ENCODE results near the gene NRXN2.
"Not testable (repeated sequence)": the region's sequence is repeated elsewhere in the genome, so short reads cannot be mapped to it uniquely, and the experiment has no call there.

NRXN2 gene

DNA sequence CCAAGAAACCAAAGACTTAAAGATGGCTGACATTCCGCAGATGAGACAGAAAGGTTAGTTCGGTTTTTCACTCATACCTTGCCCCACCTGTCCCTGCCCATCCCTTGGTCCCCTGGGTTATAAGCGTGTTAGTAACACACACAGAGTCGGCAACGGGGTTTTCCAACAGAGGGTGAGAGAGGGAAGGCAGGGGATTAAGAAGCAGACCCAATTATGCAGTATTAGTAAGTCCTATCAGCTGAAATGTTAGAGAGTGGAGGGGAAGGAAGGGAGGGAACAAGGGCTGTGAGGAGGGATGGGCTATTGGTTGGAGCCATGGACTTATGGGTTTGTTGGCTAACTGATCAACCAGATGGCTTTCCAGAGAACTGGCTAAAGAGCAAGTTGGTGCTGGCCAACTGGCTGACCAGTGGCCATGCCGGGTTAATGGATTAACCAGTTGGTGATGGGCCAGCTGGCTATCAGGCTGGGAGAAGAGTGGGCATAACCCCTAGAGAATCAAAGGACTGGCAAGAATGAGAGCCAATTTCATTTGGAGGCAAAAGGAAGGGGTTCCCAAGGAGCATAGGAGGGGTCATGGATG, 45.5 kb downstream of the NRXN2 start:
- DNase-seq (ENCODE audit: low read depth in 2 of 3, low spot score in 2 of 3), result no peak

DNA sequence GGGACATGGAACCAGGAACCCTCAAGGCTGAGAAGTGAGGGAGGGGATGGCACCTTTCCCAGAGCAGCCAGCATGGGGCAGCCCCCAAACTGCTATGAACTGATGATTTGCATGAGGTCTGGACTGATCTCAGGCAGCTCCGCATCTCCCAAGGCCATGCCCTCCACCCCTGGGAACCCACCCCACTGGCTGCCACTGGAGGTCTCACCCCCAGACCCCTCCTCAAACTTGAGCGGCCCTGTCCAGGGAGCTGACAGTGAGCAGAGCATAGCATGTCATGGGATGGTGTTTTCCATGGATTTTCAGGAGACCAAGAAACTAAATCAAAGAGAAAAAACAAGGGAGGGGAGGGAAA, 46.8 kb downstream of the NRXN2 start:
- no peak for DNase-seq (ENCODE audit: low read depth in 2 of 3, low spot score in 2 of 3)

DNA sequence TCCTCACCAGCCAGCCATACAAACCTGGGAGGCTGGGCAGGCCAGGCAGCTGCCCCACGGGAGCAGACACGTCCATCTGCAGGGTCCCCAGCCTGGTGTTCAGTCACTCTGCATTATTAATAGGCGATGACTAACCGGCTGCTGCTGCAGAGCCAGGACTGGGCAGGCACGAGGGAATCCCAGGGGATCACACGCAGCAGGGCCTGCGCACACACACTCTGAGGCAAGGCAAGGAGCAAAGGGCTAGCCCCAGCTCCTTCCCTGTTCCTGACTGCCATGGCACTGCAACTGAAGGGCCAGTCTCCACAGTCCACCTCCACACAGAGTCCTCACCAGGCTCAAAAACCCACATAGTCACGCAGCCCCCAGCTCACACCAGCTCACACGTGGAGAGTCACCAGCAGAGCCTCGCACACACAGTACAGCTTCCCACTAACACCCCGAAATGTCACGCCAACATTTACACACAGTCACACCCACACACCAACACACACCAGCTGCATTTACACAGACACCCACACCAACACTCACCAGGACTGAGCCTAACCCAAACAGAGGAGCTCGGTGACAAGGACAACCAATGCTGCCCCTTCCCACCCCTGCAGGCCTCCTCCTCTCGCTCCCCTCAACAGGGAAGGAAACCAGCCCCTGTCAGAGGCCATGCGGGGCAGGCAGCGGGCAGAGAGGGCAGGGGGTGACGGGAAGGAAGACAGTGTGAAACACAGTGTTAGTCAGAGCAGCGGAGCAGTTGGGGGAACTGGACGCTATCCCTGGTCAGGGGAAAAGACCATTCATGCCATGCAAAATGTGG, 47.3 kb downstream of the NRXN2 start:
- no peak for DNase-seq (ENCODE audit: low read depth in 2 of 3, low spot score in 2 of 3)

DNA sequence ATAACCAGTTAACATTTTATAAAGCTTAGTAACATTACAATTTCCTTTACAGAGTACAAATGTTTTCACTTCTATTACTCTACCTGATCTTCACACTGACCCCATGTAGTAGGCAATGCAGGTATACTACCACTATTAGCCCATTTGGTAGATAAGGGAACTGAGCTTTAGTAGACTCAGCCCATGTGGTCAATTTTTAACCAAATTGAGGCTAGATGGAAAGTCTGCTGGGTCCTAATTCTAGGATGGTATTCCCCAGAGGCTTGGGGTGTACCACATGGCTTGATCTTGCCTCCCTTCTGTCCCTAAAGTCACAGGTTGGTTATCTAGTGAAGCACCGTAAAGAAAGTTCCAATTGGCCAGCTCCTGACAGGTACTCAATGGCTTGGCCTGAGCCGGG, 48.2 kb downstream of the NRXN2 start:
- no peak for DNase-seq (ENCODE audit: low read depth in 2 of 3, low spot score in 2 of 3)

DNA sequence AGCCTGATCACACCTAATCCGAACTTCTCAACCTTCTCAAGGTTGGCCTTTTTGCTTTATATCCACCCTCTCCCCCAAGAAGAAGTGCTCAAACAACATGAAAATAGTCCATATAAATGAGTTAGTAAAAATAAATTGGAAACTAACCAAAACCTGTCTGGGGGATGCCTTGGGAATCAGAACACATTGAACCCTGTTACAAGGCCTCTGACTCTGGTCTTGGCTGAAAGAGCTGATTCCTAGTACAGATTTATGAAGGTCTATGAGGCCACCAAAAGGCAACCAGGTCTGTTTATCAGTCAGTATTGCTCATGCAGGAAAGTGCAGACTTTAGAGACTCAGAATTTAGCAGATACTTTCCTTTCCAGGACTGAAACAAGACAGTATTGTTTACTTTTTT, 49.7 kb downstream of the NRXN2 start:
- no peak for DNase-seq (ENCODE audit: low read depth in 2 of 3, low spot score in 2 of 3)

DNA sequence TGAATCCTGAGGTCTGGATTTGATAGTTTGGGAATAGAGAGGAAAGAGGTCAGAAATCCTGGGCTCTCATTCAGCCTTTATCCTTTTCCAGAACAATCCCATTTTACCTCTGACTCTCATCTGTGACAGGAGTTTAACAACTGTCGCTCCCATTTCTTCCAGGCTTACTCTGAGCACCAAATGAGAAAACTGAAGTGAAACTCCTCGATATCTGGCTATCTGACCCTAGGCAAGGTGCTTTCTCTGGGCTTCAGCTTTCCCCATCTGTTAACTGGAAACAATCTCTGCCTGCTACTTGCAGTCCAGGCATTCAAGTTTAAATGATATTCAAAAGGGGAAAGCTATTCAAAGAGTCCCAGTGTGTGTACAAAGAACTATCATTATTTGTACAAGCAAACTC, 50.1 kb downstream of the NRXN2 start:
- DNase-seq (ENCODE audit: low read depth in 2 of 3, low spot score in 2 of 3), result no peak

DNA sequence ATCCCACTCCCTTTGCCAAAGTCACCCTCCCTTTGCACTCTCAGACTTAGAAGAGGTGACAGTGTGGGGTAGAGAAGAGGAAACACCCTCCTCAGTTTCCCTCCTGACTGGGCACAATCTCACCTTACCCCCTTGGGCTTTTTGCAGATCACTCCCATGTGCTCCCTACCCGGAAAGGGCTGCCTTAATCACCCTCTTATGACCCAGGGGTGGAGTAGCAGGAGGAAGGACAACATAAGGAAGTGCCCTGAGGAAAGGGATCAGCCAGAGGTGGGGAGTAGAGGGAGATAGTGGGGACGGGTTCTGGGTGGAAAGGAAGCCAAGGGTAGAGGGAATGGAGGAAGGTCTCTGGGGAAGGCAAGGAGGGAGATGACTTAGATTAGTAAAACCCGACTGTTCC, 52.0 kb downstream of the NRXN2 start:
- no peak for DNase-seq (ENCODE audit: low read depth in 2 of 3, low spot score in 2 of 3)

DNA sequence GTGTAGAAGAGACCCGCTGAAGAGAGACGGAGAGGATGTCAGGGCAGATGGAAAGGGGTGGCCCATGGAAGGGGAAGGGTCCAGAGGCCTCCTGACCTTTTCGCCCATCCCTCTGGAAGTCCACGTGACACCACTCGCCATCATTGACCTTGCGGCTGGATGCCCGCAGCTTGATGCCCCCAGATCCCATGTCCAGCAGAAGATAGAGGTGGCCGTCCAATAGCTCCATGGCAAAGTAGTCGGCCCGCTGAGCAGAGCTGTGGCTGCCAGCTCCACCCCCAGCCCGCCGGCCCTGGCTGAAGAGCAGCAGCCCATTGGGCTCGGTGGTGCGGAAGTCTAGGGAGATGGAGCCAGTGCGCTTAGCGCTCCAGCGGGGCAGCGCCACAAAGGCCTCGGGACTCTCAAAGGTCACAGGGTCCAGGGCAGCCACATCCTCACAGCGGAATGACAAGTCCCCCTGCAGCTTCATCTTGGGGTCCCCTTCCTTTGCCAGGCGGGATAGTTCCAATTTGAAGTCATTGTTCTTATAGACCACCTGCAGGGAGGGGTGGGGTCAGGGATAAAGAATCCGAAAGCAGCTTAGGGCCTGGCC, 55.7 kb downstream of the NRXN2 start:
- DNase-seq (ENCODE audit: low read depth in 2 of 3, low spot score in 2 of 3), result no peak

DNA sequence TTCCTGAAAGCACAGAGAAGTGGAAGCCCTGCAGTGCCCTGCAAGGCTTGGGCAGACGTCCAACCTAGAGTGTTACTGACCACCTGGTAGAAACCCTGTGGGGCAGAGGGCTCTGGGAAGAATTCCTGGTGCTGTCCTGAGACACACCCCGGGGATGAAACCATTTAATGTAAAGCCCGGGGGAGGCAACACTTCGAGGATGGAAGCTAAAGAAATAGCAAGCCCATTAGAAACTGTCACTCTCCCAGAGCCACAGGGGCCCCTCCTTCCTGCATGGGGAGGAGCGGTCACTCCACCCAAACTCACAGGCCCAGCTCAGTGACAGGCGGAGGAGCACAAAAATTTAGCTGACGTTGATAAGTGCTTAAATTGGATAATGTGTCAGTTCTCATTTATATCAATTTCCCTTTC, 57.6 kb downstream of the NRXN2 start:
- DNase-seq (ENCODE audit: low read depth in 2 of 3, low spot score in 2 of 3), result no peak

DNA sequence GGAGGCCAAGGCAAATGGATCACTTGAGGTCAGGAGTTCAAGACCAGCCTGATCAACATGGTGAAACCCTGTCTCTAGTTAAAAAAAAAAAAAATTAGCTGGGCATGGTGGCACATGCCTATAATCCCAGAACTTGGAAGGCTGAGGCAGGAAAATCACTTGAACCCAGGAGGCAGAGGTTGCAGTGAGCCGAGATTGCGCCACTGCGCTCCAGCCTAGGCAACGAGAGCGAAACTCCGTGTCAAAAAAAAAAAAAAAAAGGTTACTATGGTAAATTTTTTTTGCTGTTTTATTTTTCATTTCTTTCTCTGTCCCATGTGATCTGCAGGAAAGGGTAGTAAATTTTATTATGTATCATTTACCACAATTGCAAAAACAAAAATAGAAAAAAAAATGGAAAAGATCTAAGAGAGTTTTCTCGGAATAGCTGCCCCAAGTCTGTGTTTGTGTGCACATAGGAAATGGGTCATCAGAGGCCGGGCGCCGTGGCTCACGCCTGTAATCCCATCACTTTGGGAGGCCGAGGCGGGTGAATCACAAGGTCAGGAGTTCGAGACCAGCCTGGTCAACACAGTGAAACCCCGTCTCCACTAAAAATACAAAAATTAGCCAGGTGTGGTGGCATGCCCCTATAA, 58.6 kb downstream of the NRXN2 start:
- DNase-seq (ENCODE audit: low read depth in 2 of 3, low spot score in 2 of 3), result not testable (repeated sequence)

DNA sequence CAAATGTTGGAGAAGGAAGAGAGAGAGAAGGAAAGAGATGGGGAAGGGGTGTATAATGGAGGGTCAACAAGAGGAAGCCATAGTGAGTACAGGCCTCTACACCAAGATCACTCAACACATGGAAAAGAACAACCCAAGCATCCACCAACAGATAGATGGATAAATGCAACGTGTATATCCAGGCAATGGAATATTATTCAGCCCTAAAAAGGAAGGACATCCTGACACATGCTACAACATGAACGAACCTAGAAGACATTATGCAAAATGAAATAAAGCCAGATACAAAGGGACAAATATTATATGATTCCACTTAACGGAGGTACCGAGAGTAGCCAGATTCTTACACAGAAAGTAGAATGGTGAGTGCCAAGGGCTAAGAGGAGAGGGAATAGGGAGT, 59.3 kb downstream of the NRXN2 start:
- no peak for DNase-seq (ENCODE audit: low read depth in 2 of 3, low spot score in 2 of 3)

DNA sequence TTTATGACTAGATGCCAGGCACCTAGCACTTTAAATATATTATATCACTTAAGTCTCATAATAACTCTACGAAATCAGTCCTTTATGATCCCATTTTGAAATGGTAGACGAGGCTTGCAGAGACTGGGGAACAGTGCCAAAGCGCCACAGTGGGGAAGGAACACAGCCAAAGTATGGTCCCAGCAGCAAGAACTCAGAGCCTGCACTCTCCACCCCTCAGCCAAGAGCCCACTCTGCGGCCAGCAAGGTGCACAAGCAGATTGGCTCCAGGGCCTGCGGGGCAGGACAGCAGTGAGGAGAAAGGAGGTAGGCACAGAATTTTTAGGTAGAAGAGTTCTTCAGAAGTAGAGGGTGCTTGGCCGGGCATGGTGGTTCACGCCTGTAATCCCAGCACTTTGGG, 61.4 kb downstream of the NRXN2 start:
- no peak for DNase-seq (ENCODE audit: low read depth in 2 of 3, low spot score in 2 of 3)

DNA sequence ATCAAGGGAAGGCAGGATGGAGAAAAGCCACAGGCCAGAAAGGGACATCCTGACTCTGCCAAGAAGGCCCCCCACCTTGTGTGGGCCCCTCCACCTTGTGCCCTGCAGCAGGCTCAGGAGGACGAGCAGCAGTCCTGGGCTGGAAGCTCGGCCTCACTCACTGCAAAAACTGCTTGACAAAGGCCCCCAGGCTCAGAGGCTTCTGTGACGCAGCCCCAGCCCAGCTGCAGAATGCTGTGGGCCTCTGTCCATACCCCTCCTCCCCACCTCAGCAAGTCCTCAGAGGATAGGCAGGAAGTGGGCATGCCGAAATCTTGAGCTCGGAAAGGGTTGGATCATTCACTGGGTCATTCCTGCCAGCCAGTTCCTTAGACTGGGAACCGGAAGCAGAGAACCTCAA, 61.9 kb downstream of the NRXN2 start:
- DNase-seq (ENCODE audit: low read depth in 2 of 3, low spot score in 2 of 3), result no peak

DNA sequence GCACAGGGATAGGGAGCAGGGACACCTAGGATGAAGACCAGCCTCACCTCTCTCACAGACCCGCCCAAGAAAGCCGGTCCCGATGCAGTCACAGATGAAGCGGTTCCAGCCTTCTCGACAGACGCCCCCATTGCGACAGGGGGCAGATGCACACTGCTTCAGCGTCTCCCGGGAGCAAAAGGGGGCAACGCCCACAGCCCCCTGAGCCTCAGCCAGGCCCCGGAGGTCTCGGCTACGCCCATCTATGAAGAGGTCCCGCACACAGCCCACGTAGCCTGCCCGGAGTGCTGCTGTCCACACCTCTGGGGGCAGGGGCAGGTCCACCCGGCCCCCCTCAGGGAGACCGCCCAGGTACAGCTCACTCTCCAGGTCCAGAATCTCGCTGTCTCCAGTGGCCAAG, 62.3 kb downstream of the NRXN2 start:
- DNase-seq (ENCODE audit: low read depth in 2 of 3, low spot score in 2 of 3), result no peak

DNA sequence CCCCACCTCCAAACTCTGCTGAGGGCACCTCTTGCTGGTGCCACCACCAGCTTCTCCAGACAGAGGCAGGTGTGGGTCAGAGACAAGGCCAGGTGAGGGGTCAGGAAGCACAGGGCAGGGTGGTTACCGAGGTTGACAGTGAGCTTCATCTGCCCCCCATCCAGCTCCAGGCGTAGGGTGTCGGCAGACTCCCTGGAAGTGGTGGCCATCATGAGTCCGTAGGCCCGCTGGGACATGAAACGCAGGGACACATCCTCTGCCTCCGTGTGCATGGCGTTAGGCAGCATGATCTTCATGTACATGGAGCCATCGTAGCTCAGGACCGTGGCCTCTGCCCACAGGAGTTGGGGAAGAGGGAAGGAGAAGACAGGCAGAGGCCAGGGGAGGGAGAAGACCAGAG, 62.8 kb downstream of the NRXN2 start:
- DNase-seq (ENCODE audit: low read depth in 2 of 3, low spot score in 2 of 3), result no peak

DNA sequence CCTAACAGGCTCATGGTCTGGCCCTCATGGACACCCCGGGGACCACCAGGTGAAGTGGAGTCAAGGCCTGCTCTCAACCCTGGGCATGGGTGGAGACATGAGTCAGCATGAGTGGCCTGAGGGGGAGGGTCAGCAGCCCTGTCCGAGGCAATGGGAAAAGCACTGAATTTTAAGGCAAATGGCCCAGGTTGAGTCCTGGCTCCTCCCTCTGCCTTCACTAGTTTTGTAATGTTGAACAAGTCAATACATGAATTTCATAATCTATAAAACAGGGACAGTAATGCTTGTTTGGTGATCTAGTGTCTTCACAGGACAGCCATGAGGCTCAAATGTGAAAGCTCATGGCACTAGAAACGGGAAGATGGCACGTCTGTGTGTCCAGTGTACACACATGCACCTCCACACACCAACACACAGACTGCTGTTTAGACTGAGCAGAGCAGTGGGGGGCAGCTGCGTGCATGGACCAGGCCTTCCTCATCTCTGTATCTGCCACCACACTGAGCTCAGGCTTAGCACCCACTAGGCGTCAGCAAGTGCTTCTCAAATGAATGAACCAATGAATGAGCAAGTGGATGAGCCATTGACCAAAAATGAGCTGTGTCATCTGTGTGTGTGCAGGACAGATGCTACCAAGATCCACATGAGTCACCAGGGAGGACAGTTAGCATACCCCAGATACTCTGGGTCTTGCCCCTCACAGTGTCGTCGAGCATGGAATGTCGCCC, 63.4 kb downstream of the NRXN2 start:
- DNase-seq (ENCODE audit: low read depth in 2 of 3, low spot score in 2 of 3), result no peak

DNA sequence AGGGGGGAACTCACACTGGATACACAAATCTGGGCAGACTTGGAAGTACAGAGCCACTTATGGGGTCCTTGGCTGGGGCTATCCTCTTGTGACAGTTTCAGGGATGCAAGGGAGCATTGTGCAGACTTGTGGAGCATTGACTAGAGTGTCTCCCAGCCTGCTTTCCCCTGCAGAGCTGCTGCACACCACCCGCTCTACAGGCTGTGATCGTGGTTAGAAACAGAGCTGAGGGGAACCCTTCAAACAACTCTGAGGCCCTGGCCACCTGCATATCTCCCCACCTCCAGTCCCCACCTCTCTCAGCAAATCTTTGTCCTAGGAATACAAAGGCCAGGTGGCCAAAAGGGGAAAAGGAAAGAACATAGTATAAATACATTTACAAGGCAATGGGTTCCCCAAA, 64.7 kb downstream of the NRXN2 start:
- DNase-seq (ENCODE audit: low read depth in 2 of 3, low spot score in 2 of 3), result no peak

DNA sequence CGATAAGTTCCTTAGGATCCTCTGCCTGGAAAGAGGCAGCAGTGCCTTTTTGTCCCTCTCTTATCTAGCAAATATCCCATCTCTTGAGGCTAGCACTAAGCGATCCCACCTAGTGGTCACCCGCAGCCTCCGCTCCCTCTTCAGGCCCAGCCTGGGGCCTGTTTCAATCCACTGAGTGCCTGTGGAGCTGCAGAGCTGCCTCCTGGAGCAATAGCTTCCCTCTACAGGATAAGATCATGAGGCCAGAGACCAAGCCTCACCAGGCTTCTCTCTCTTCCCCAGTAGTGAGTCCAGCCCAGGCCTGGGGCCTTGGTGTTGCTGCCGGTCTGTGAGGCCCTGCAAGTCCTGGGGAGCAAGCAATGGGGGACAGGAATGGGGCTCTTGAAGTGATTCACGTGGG, 66.1 kb downstream of the NRXN2 start:
- DNase-seq (ENCODE audit: low read depth in 2 of 3, low spot score in 2 of 3), result no peak

DNA sequence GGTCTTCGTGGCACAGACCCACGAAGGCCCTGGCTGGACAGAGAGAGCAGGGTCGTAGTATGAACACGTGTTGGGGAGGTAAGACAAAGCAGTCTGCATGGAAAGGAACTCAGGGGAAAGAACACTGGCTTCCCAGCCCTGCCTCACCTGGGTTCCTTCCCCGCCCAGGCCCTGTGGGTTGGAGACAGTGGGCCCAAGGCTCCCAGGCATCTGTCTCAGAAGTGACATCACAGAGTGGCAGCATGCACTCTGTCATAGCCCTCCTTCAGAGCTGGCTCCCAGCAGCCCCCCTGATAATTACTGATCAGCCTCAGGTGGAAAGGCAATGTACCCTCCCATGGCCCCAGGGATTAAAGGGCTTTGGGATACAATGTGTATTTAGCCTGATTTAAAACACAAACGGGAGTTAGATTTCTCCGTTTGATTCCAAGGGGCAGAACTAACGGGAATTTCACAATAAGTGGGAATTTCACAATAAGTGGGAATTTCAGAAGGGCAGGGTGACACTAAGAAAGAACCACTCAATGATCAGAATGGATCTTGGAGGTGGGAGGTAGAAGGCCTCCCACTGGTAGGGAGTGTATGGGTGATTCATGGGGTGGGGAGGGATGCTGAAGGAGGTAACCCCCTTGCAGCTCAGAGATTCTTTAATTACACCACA, 66.9 kb downstream of the NRXN2 start:
- DNase-seq (ENCODE audit: low read depth in 2 of 3, low spot score in 2 of 3), result no peak

DNA sequence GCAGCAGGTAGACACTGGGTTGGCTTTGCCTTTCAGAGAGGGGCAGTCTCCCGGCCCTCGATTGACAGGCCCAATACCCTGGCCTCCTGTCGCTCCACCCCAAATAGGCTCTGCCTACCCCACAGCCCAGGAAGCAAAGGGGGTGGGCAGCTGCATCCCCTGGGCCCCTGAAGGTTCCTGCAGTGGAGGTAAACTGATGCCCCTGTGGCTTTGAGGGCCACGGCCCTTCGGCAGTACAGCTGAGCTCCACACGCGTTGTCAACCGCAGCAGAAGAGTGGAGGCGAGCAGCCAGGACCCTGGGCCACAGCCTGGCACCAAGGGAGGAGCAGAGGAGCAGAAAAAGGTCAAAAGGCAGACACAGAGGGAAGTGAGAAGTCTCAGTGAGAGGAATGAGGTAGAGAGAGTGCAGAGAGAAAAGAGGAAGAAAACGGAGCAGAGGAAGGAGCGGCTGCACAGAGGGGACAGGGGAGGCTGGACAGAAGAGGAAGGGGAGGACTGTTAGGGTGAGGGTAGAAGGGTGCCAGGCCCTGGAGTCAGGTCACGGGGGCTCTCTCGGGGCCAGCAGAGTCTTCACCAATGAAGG, 67.9 kb downstream of the NRXN2 start:
- no peak for DNase-seq (ENCODE audit: low read depth in 2 of 3, low spot score in 2 of 3)

DNA sequence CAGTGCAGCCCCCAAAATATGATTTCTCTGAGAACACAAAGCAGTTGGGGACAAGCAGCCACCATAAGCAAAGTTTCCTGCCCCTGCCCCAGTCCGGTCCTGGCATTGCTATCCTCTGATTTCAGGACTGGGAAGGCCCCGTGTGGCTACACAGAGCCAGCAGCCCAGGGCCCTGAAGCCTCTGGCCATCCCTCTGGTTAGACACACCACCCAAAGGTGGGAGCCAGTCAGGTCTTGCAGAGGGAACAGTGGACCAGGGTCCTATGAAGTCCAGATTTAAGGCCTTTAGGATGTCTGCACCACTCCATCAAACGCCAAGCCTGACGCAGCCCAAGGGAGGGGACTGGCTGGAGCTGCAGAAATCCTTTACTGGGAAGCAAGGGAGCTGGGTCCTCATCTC, 68.6 kb downstream of the NRXN2 start:
- DNase-seq (ENCODE audit: low read depth in 2 of 3, low spot score in 2 of 3), result no peak

Data from activated CD8-positive, alpha-beta memory T cell treated with anti-CD3 and anti-CD28 coated beads for 48 hours (primary cell).